Measurements from ENCODE around the gene CHD1.

GRCh38 chr5:98843481-98843880, 85.3 kb downstream of the CHD1 start:
- TF ChIP-seq POLR2A (IDR thresholded peaks at IDR 0.05) (no peak), POLR2AphosphoS5 (IDR thresholded peaks at IDR 0.05) (no peak)
- TF ChIP-seq, protein P1, sequence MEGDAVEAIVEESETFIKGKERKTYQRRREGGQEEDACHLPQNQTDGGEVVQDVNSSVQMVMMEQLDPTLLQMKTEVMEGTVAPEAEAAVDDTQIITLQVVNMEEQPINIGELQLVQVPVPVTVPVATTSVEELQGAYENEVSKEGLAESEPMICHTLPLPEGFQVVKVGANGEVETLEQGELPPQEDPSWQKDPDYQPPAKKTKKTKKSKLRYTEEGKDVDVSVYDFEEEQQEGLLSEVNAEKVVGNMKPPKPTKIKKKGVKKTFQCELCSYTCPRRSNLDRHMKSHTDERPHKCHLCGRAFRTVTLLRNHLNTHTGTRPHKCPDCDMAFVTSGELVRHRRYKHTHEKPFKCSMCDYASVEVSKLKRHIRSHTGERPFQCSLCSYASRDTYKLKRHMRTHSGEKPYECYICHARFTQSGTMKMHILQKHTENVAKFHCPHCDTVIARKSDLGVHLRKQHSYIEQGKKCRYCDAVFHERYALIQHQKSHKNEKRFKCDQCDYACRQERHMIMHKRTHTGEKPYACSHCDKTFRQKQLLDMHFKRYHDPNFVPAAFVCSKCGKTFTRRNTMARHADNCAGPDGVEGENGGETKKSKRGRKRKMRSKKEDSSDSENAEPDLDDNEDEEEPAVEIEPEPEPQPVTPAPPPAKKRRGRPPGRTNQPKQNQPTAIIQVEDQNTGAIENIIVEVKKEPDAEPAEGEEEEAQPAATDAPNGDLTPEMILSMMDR (IDR thresholded peaks at IDR 0.05): no peak

Data from upper lobe of left lung (tissue), 4 donors.